ENCODE measurements around the gene NEK11.

DNA sequence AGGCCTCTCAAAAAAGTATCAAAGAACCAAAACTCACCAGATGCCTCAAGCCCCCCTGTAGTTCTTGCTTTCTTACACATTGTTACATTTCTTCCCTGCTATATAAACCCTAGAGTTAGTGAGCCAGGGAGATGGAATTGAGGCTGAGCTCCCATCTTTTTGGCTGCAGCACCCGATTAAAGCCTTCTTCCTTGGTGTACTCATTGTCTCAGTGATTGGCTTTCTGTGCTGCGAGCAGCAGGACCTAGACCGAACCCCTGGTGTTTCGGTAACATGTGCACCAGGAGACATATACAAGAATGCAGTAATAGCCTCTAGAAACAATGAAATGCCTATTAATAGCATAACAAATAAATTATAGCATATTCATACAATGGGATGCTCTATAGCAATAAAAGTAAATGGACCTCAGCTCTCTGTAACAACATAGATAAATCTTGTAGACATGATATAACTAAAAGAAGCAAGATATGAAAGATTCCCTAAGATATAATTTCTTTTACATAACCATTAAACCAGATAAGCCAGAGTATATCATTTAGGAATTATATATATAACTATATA, 174.0 kb downstream of the NEK11 start:
- no peak for TF ChIP-seq POLR2A (IDR thresholded peaks at IDR 0.05)
- TF ChIP-seq, protein P1, sequence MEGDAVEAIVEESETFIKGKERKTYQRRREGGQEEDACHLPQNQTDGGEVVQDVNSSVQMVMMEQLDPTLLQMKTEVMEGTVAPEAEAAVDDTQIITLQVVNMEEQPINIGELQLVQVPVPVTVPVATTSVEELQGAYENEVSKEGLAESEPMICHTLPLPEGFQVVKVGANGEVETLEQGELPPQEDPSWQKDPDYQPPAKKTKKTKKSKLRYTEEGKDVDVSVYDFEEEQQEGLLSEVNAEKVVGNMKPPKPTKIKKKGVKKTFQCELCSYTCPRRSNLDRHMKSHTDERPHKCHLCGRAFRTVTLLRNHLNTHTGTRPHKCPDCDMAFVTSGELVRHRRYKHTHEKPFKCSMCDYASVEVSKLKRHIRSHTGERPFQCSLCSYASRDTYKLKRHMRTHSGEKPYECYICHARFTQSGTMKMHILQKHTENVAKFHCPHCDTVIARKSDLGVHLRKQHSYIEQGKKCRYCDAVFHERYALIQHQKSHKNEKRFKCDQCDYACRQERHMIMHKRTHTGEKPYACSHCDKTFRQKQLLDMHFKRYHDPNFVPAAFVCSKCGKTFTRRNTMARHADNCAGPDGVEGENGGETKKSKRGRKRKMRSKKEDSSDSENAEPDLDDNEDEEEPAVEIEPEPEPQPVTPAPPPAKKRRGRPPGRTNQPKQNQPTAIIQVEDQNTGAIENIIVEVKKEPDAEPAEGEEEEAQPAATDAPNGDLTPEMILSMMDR (IDR thresholded peaks at IDR 0.05), result no peak
